NB4 (cell line): ENCODE results near the gene TWF1.

ENCODE experiments used
- DNase-seq: peaks from one replicate; pipeline ENCODE4 v3.0.0; 2010; ENCODE audit warnings: low read depth
- H3K4me3 ChIP-seq: one replicate; pipeline ENCODE4 v1.5.1; 2011; ENCODE audit warnings: mild to moderate bottlenecking, low read depth, low read length, moderate library complexity
- CTCF ChIP-seq: IDR thresholded peaks from one replicate; pipeline ENCODE4 v1.5.1; 2012; ENCODE audit warnings: low read depth, low read length
- MAX ChIP-seq: IDR thresholded peaks from 2 replicates; pipeline ENCODE4 v1.6.1; 2011; ENCODE audit warnings: low read depth, low read length
- MYC ChIP-seq: IDR thresholded peaks from 2 replicates; pipeline ENCODE4 v1.6.1; 2011; ENCODE audit warnings: low read depth, low read length
- POLR2A ChIP-seq: IDR thresholded peaks from 2 replicates; pipeline ENCODE4 v1.6.1; 2011; ENCODE audit warnings: mild to moderate bottlenecking; ENCODE audit not compliant: insufficient read length; ENCODE audit errors: extremely low read depth

TWF1 gene

GRCh38 chr12:43812057-43812456, 5.9 kb upstream of the TWF1 start:
- H3K4me3 ChIP-seq: no peak overlapping the region
- no peak for DNase-seq
- TF ChIP-seq MYC (no peak), CTCF (no peak), POLR2A (no peak), MAX (no peak)

- DNase-seq: no peak
- peak overlapping the region; percentile 80 for H3K4me3 ChIP-seq
- no peak for TF ChIP-seq POLR2A
- no peak for TF ChIP-seq MYC
- no peak for TF ChIP-seq CTCF
- no peak for TF ChIP-seq MAX
Observed at GRCh38 chr12:43807386-43807785, 1.3 kb upstream of the TWF1 start.

GRCh38 chr12:43806737-43807072, 588 bp upstream of the TWF1 start:
- no peak for TF ChIP-seq CTCF
- no peak for TF ChIP-seq MAX
- no peak for TF ChIP-seq POLR2A
- TF ChIP-seq MYC: no peak
- peak overlapping the region; percentile 80 for H3K4me3 ChIP-seq
- peak; percentile 31 for DNase-seq

- peak; percentile 2 for TF ChIP-seq CTCF
- TF ChIP-seq MYC: no peak
- peak; percentile 42 for DNase-seq
- H3K4me3 ChIP-seq: peak overlapping the region; percentile 97
Observed at GRCh38 chr12:43805149-43805859, 813 bp downstream of the TWF1 start.

GRCh38 chr12:43797561-43798217, 8.4 kb downstream of the TWF1 start:
- DNase-seq: no peak
- no peak for TF ChIP-seq POLR2A
- no peak for TF ChIP-seq MYC
- TF ChIP-seq CTCF: no peak
- TF ChIP-seq MAX: no peak

More at GRCh38 chr12:43797561-43798217, 8.4 kb downstream of the TWF1 start:
- no peak overlapping the region for H3K4me3 ChIP-seq
